Kidney epithelial cell (primary cell): Measurements from ENCODE around the gene PXMP4. TPM values are rescaled to one million over a fixed set of nuclear protein-coding genes. Genes with fewer than 3 reads are reported as not detected.
"Not testable (repeated sequence)": the region's sequence is repeated elsewhere in the genome, so short reads cannot be mapped to it uniquely, and the experiment has no call there.

Source experiments
- DNase-seq: peaks from one replicate; pipeline ENCODE4 v3.0.0-alpha.2; 2010; ENCODE audit warnings: low read depth
- H3K27me3 ChIP-seq: 2 replicates; pipeline ENCODE4 v1.6.0; 2011; ENCODE audit warnings: low read length; ENCODE audit not compliant: control insufficient read depth, insufficient read depth
- H3K36me3 ChIP-seq: 2 replicates; pipeline ENCODE4 v1.5.1; 2011; ENCODE audit warnings: low read length; ENCODE audit not compliant: control insufficient read depth, insufficient read depth
- H3K4me3 ChIP-seq: 2 replicates; pipeline ENCODE4 v1.5.1; 2011; ENCODE audit warnings: low read depth, mild to moderate bottlenecking, control low read depth, low read length
- CTCF ChIP-seq: IDR thresholded peaks from 2 replicates; pipeline ENCODE4 v1.5.1; 2011; ENCODE audit warnings: mild to moderate bottlenecking, moderate library complexity, low read length, control low read depth, inconsistent platforms; ENCODE audit not compliant: insufficient read depth, poor library complexity, severe bottlenecking
- total RNA-seq: library from RNA; depleted of rRNA; stranded (reverse); fragments of >200 nt; gene quantifications from 2 replicates; pipeline ENCODE4 v1.2.3, GENCODE V29; 2015

The PXMP4 gene
- total RNA-seq, 1 donor from 2014 or later = 8.1 TPM

DNA sequence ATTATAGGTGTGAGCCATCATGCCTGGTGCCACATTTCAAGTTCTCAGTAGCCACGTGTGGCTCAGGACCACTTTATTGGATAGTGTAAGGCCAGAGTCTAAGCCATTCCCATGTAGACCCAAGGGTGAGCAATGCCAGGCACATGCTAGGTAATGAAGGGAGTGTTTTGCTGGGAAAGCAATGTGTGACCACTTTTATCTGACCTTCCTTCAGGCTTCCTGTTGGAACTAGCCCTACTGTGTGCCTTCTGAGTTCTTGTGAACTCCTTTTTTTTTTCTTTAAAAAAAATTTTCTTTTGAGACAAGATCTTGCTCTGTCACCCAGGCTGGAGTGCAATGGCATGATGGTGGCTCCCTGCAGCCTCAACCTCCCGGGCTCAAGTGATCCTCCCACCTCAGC lies 45.0 kb upstream of the PXMP4 start:
- TF ChIP-seq CTCF = no peak
- no peak for DNase-seq
- no peak overlapping the region for H3K4me3 ChIP-seq
- no peaks in the 10 kb centered on the region for H3K27me3 ChIP-seq
- no peaks in the 10 kb centered on the region for H3K36me3 ChIP-seq

- no peak for TF ChIP-seq CTCF
Observed at GRCh38 chr20:33761698-33762250, 41.7 kb upstream of the PXMP4 start.

GRCh38 chr20:33757458-33757857 lies 37.3 kb upstream of the PXMP4 start:
- no peak for DNase-seq
- H3K4me3 ChIP-seq = no peak overlapping the region
- no peak for TF ChIP-seq CTCF
- H3K27me3 ChIP-seq = no peaks in the 10 kb centered on the region
- no peaks in the 10 kb centered on the region for H3K36me3 ChIP-seq

More at GRCh38 chr20:33761698-33762250, 41.7 kb upstream of the PXMP4 start:
- Histone ChIP-seq H3K27me3 (no peaks in the 10 kb centered on the region), H3K36me3 (no peaks in the 10 kb centered on the region), H3K4me3 (no peak overlapping the region)
- no peak for DNase-seq

- no peak for DNase-seq
- H3K27me3 ChIP-seq = no peaks in the 10 kb centered on the region
- no peak overlapping the region for H3K4me3 ChIP-seq
- no peak for TF ChIP-seq CTCF
- H3K36me3 ChIP-seq = no peaks in the 10 kb centered on the region
Observed at GRCh38 chr20:33757046-33757445, 36.9 kb upstream of the PXMP4 start.

DNA sequence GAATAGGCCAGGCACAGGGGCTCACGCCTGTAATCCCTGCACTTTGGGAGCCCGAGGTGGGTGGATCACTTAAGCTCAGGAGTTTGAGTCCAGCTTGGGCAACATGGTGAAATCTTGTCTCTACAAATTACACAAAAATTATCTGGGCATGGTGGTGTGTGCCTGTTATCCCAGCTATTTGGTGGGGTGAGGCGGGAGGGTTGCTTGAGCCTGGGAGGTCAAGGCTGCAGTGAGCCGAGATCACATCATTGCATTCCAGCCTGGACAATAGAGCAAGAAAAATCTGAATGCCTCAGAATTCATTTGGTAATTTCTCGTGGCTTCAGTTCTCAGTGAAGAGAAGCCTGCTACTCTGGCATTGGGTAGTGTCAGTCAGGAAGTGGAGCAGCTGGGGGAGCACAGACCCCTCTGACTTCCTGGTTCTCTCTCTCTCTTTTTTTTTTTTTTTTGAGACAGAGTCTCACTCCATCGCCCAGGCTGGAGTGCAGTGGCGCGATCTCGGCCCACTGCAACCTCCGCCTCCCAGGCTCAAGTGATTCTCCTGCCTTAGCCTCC lies 35.9 kb upstream of the PXMP4 start:
- not testable (repeated sequence) for H3K36me3 ChIP-seq, H3K27me3 ChIP-seq, DNase-seq, H3K4me3 ChIP-seq

- no peak for DNase-seq
- H3K4me3 ChIP-seq = no peak overlapping the region
- no peaks in the 10 kb centered on the region for H3K36me3 ChIP-seq
- H3K27me3 ChIP-seq = no peaks in the 10 kb centered on the region
- TF ChIP-seq CTCF = no peak
Observed at GRCh38 chr20:33753763-33754162, 33.7 kb upstream of the PXMP4 start.
